ENCODE data around the gene FAM120AOS. TPM values are rescaled to one million over a fixed set of nuclear protein-coding genes. Genes with fewer than 3 reads are reported as not detected.

The FAM120AOS gene
- polyA plus RNA-seq, 1 donor from 2014 or later, result 44.5 TPM

DNA sequence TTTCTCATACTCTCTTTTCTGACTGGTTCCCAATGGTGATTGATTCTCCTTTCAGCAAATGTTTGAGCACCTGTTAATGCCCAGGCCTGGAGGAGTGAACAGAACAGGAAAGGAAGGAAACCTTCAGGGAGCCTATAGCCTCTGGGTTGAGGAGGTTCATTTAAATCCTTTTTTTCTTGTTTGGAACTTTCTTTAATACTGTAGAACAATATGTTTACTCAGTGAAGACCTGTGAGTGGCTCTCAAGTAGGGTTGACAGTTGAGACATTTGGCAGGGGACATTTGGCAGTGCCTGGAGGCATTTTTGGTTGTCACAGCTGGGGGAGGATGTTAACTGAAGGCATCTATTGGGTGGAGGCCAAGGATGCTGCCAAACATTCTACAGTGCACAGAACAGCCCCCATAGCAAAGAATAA is 6.1 kb upstream of the FAM120AOS start:
- Histone ChIP-seq H3K4me2 (ENCODE audit: low read length) (no peak overlapping the region), H3K4me3 (ENCODE audit: low read length) (no peak overlapping the region), H4K20me1 (ENCODE audit: insufficient read depth) (no peaks in the 10 kb centered on the region), H3K27me3 (ENCODE audit: insufficient read depth, low read depth, low read length) (no peaks in the 10 kb centered on the region), H3K9ac (ENCODE audit: low read length) (no peak overlapping the region), H3K27ac (ENCODE audit: low read length) (no peak overlapping the region), H3K9me2 (ENCODE audit: insufficient read depth, low read length) (no peaks in the 10 kb centered on the region), H3K9me3 (ENCODE audit: low read length) (no peaks in the 10 kb centered on the region), H2AFZ (ENCODE audit: low read depth, low read length) (no peak overlapping the region), H3F3A (ENCODE audit: insufficient read depth, low read length, poor library complexity, severe bottlenecking) (no peaks in the 10 kb centered on the region), H3K79me2 (replicated peaks; ENCODE audit: insufficient read depth, low read length) (peaks cover 63% of the 10 kb centered on the region), H3K36me3 (ENCODE audit: insufficient read depth, low read length) (no peaks in the 10 kb centered on the region)
- TF ChIP-seq RAD21 (conservative IDR thresholded peaks at IDR 0.05) (no peak), POLR2AphosphoS5 (IDR thresholded peaks at IDR 0.05) (no peak), EP300 (conservative IDR thresholded peaks at IDR 0.05; ENCODE audit: poor library complexity, severe bottlenecking) (no peak), SMC3 (conservative IDR thresholded peaks at IDR 0.05; ENCODE audit: poor library complexity) (no peak), MXI1 (conservative IDR thresholded peaks at IDR 0.05; ENCODE audit: poor library complexity, severe bottlenecking) (no peak), EZH2 (IDR thresholded peaks at IDR 0.05; ENCODE audit: borderline replicate concordance, insufficient read depth, low read length, poor library complexity, severe bottlenecking) (no peak)
- TF ChIP-seq, protein P1, sequence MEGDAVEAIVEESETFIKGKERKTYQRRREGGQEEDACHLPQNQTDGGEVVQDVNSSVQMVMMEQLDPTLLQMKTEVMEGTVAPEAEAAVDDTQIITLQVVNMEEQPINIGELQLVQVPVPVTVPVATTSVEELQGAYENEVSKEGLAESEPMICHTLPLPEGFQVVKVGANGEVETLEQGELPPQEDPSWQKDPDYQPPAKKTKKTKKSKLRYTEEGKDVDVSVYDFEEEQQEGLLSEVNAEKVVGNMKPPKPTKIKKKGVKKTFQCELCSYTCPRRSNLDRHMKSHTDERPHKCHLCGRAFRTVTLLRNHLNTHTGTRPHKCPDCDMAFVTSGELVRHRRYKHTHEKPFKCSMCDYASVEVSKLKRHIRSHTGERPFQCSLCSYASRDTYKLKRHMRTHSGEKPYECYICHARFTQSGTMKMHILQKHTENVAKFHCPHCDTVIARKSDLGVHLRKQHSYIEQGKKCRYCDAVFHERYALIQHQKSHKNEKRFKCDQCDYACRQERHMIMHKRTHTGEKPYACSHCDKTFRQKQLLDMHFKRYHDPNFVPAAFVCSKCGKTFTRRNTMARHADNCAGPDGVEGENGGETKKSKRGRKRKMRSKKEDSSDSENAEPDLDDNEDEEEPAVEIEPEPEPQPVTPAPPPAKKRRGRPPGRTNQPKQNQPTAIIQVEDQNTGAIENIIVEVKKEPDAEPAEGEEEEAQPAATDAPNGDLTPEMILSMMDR (IDR thresholded peaks at IDR 0.05; ENCODE audit: poor library complexity, severe bottlenecking), result no peak

DNA sequence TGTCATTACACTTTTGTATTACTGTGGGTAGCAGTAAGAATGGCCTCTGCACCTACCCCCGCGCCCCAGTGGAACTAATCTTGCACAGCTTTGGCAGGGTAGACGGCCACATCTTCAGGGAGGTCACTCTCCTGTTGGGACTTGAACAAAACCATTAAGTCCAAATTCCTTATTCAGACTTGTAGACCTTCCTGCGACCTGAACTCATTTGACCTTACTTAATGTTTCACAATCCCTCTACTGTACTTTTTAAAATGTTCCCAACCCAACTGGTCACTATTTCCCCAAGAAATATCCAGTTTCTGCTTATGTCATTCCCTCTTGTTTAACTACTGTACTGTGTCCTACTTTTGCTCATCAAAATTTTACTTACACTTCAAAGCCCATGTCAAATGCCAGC is 5.3 kb upstream of the FAM120AOS start:
- Histone ChIP-seq H3K27me3 (ENCODE audit: insufficient read depth, low read depth, low read length) (no peaks in the 10 kb centered on the region), H3K9me2 (ENCODE audit: insufficient read depth, low read length) (no peaks in the 10 kb centered on the region), H3K36me3 (ENCODE audit: insufficient read depth, low read length) (no peaks in the 10 kb centered on the region), H3K27ac (ENCODE audit: low read length) (no peak overlapping the region), H3K9me3 (ENCODE audit: low read length) (no peaks in the 10 kb centered on the region), H4K20me1 (ENCODE audit: insufficient read depth) (no peaks in the 10 kb centered on the region), H3K4me2 (ENCODE audit: low read length) (no peak overlapping the region), H3F3A (ENCODE audit: insufficient read depth, low read length, poor library complexity, severe bottlenecking) (no peaks in the 10 kb centered on the region), H3K4me3 (ENCODE audit: low read length) (no peak overlapping the region), H3K9ac (ENCODE audit: low read length) (no peak overlapping the region), H3K79me2 (replicated peaks; ENCODE audit: insufficient read depth, low read length) (peaks cover 66% of the 10 kb centered on the region), H2AFZ (ENCODE audit: low read depth, low read length) (no peak overlapping the region)
- no peak for TF ChIP-seq RAD21 (conservative IDR thresholded peaks at IDR 0.05)
- TF ChIP-seq MXI1 (conservative IDR thresholded peaks at IDR 0.05; ENCODE audit: poor library complexity, severe bottlenecking), result no peak
- TF ChIP-seq POLR2AphosphoS5 (IDR thresholded peaks at IDR 0.05), result no peak
- TF ChIP-seq, protein P1 (IDR thresholded peaks at IDR 0.05; ENCODE audit: poor library complexity, severe bottlenecking), result no peak
- no peak for TF ChIP-seq TAF1 (IDR thresholded peaks at IDR 0.05; ENCODE audit: low read depth)
- TF ChIP-seq EZH2 (IDR thresholded peaks at IDR 0.05; ENCODE audit: borderline replicate concordance, insufficient read depth, low read length, poor library complexity, severe bottlenecking), result no peak
- TF ChIP-seq EP300 (conservative IDR thresholded peaks at IDR 0.05; ENCODE audit: poor library complexity, severe bottlenecking), result no peak
- no peak for TF ChIP-seq REST (IDR thresholded peaks at IDR 0.05; ENCODE audit: borderline replicate concordance)
- TF ChIP-seq SMC3 (conservative IDR thresholded peaks at IDR 0.05; ENCODE audit: poor library complexity), result no peak
